Measurements from ENCODE around the gene MOB3B.

Gene MOB3B

DNA sequence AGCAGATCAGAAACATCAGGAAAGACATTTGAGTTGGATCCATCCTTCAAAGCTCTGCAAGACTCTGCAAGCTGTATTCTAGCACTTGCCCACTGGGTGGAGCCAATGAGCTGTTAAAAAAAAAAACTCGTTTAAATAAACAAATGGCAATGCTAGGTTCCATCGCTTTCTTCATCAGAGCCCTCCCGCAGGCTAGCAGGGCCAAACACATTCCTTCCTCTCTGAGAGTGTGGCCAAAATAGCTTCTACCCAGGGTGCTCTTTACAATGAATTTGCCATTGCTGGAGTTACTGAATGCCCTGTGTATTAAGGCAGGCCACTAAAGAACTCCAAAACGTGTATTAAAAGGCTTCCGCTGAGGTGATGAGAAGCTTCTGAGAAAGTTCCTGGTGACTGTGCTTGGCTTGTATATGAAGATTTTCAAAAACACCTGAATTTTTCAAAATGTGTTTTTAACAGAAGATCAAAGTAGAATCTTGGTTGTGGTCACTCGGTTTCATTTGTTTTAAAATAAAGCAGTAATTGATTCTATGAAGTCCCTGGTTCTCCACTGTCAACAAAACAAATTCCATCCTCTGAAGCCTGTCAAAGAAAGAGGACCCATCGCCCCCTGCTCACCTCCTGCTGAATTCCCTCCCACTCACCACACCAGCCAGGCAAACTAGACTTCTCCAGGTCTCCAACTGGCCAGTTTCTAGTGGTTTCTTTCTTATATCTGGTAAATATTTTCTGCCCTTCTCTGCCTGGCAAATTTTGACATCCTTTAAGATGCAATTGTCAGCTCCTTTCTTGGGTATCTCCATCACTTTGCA is 196.2 kb downstream of the MOB3B start:
- DNase-seq = peak; percentile 72

DNA sequence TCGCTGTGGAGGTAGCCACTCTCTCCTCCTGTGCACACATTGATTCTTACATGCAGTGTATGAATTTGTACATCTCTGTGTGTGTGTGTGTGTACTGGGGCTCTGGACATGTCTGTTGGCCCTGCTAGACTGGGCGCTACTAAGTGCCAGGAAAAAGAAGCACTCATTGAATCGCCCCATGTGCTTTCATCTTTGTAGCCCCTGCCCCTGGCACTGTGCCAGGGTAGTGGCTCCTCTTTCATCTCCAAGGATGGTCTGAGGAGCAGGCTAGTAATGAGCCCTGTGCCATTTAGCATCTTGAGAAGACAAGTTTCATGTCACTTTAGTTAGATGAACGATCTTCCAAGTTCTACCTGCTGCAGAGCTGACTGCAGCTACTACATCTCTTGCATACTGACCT is 198.2 kb downstream of the MOB3B start:
- no peak for DNase-seq

DNA sequence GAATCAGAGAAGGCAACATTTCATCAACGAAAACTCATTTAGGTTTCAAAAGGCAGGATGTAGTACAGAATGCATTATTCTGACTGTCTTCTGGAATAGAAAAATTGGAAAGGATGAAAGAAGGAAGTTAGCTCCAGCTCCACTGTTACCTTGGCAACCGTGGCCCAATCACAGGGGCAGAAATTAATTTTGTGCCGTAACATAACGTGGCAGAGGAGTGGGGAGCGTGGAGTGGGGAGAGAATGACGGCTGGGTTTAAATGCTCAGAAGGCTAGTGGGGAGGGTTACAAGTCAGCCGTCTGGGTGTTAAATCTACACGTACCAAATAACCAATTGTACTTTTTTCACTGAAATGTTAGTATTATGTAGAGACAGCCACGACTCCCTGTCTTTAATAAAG is 200.3 kb downstream of the MOB3B start:
- DNase-seq = no peak

DNA sequence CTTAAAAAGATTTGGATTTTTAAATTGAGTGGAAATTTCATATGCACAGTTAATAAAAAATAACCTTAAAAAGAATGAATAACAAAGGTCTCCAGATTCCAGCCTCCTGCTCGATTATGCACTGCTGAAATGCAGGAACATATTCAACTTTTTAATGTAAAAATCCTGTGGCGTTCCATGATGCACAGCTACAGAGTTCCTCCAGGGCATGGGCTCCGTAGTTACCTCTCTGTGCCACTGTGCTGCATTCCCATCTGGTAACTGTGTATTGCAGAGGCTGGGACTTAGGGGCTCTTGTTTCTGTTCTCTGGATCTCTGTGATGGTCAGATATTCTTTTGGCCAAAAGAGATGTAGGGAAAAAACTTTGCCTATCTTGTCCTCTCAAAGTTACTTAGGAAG is 201.1 kb downstream of the MOB3B start:
- DNase-seq = no peak

DNA sequence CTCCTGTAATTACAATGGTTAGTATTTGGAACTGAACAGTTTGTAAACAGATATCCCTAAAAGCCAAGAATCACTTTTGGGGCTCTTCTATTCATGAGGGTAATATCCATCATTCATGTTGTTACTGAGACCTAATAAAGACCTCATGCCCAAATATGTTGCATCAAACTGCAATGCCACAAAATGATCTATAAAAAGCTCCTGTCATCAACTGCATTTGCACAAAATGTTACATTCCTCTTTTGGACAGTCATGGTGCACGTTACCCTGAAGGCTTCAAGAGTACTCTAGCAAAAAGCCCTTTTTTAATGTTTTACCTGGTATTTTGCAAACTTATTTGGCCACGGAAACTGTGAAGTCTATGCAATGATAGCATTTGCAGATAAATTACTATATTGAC is 218.4 kb downstream of the MOB3B start:
- no peak for DNase-seq

DNA sequence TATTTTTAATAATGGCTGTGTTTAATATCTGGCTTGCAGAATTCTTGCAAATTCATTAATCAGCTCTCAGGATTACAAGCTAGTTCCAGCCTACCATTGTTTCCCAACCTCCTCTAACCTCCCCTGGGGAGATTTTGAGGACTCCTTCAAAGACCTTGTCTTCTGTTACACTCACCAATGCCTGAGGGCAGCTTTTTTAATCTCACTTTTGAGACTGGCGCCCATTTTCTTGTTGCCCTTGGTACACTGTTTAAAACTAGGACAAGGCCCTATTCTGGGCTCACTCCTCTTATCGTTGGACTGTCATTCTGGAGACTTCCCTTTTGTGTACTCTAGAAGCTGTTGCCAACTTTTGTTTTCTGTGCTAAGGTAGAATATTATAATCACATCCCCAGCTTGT is 219.0 kb downstream of the MOB3B start:
- no peak for DNase-seq

DNA sequence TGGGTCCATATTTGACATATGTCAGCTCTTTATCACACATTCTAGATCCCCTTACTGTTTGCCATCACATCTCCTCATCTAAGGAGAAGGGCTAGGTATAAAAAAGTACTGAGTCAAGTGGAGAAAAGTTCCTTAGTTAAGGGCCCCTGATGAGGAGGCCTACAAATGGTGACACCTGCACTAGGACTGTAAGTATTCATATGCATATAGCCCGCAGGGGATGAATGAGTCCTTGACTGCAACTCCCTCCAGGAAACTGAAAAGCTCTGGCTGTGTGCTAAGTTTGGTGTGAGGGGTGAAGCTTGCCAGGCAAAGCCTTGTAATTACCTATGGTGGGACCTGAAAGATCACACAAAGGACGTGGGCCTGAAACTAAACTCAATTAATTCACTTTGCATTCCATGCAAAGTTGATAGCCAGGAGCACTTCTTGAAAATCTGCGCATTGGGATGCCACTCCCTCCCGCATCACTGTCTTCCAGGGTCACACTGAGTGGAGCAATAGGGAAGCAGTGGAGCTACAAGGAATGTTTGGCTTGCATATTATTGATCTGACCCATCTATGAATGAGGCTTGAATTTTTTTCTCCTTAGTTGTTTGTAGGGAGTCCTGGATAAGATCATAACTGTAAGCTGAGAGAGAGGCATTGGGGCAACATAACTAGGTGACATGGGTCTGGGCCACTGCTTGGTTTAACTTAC is 220.8 kb downstream of the MOB3B start:
- DNase-seq = no peak

DNA sequence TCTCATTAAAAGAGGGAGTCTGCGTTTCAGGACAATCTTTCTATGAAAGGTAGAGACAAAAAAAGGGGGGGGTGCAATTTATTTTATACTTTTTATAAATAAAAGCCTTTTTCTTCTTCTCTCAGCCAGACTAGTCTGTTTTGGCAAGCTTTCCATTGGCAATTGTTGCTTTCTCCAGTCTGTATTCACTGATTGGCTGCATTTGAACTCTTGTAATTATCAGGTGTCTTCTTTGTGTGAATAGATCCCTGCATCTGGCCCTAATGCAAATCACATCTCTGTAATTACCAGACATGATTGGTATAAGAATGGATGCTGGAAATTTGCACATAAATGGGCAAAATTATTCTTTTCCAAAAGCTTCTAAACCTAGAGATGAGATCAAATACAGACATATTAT is 225.1 kb downstream of the MOB3B start:
- no peak for DNase-seq

DNA sequence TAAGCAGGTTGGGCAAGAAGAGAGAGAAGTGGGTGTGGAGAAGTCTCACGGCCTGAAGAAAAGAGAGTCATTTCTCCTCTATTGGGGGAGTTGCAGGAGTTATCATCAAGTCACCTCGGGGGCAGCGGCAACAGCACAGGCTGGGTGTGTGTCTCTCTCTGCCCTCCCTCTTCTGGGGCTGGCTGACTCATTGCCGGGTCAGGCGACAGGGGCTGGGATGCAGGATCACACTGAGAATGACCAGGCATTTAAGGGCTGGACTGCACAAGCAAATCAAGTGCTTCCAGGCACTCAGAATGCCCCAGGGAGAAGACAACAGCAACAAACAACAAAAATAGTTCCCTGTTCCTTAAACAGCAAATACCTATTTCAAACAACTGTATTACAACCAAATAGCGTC is 226.4 kb downstream of the MOB3B start:
- DNase-seq = no peak

DNA sequence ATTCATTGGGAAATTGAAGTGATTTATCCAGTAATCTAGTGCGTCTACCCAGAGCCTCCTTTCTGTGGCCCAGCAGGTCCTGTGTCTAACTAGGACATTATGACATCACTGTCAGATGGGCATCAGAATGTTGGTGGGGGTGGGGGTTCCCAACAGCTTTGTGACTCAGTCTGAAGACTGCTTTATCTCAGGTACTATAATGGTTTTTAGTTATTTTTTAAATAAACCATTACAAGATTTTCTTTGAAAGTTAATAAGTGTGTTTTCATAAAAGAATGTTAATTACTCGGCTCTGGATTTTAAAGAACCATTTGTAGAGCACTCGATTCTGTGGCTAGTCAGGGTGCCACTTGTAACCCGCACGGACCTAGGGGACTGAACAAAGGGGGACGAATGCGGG is 232.6 kb downstream of the MOB3B start, which contains the start of gene EQTN:
Gene EQTN, minus strand, starts transcription at position 101 of the 400 bp plus-strand sequence. Its CDS starts 95 bp downstream, at position 6.
- no peak for DNase-seq

DNA sequence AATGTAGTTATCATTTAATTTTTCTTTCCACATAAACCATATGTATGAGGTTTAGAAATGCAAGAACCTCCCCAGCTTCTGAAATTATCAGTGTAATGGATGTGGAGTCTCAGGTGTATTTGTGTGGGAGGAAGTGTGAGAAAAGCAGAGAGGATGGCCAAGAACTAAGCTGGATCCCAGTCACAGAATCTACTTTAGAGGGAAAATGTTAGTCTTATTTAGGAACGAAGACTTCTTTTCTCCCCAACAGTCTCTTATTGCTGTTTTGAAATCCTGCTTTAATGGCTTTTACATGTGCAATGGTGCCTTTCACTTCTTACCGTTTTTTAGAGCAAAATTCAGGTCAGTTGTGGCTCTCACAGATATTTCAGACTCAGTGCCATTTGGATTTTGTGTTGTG is 235.6 kb downstream of the MOB3B start:
- no peak for DNase-seq

DNA sequence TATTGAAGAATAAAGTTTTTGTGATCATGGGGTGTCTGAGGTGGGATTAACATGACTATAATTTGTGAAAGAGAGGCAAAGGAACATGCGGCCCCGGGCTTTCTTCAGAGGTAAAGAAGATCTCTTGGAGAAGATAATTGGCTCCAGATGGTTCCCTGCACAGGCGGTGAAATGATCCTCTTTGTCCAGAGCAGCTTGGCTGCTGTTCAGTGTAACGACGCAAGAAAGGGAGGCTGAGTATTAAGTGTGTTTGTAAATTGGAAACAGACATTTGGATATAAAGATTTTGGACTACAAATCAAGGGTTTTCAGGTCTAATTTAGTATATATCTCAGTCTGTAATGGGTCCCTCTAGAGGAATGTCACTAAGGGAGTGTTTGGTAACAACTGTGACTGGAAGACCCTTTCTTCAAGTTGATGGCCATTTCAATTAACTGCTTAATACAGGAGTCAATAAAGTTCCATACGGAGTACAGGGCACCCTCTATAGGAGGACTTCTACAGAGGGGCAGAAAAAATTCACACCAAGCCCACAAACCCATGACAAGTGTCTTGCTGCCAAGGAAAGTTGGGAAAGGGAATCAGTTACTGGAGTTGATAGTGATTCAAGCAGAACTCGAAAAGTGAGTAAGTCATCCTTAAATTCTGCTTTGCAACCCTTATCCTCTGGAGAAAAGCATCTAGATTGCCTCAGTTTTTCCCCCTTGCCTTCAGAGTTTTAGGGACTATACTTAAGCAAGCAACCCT is 236.8 kb downstream of the MOB3B start:
- peak; percentile 65 for DNase-seq

DNA sequence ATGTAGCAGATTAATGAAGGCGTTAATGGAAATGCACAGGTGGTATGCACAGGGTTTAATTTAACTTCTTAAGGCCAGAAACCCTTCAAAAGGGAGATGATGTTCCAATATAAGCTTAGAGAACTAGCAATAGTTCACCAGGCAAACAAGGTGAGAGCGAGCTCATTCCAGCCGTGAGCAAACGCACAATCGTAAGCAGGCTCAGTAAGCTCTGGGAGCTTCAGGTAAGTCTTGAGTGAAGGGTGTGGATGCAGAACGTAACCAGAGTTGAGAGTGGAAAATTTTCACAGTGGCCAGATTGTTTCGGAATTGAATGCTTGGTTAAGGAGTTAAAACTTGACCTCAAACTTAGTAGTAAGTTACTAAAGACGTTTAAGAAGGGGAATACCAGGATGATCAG is 238.3 kb downstream of the MOB3B start:
- no peak for DNase-seq

DNA sequence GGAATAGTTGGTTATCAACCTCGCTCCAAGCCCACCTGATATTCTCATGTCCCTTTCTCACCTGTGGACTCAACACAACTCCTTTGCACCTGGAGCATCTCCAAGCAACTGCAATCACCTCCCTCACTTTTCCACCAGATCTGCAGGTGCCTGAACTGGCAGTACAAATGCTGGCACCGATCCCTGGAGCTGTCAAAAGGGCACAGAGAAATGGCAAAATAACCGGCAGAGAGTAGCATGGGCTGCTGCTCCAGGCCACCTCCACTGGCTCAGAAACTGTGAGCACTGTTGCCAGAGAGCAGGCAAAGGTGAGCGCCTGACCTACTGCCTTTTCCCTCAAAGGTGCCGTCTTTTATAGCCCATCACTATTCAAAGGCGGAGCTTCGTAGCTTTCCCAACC is 247.3 kb downstream of the MOB3B start:
- no peak for DNase-seq

DNA sequence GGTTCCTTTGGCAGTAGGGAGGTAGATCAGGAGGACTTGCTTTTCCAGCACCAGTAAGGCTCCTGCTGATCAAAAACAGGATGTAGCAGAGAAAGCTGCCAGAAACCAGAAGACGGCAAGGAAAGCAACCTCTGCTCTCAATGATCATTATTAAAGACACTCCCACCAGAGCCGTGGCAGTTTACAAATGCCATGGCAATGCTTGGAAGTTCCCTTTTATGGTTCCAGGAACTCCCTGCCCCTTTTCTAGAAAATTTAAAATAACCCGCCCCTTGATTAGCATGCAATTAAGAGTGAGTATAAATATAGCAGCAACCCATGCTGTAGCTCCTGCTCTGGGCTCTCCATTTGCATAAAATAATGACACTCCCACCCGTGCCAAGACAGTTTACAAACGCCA is 248.8 kb downstream of the MOB3B start:
- no peak for DNase-seq

DNA sequence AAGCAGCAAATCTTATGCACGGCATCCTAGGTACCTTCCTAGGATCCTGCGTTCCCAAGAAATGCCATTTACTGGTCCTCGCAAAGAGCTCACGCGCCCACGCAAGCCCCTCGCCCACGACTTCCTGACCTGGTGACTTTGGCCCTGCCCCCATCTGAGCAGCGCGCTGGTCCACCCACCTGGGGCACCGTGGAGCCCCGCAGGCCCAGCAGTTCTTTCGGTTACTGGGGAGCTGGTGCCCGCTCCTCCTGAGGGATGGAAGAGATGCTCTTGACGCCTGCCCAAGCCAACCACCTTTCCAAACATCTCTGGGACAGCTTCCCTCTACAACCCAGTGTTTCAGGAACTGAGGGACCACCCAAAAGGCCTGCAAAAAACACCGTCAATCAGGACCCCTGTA is 249.4 kb downstream of the MOB3B start:
- DNase-seq = no peak

DNA sequence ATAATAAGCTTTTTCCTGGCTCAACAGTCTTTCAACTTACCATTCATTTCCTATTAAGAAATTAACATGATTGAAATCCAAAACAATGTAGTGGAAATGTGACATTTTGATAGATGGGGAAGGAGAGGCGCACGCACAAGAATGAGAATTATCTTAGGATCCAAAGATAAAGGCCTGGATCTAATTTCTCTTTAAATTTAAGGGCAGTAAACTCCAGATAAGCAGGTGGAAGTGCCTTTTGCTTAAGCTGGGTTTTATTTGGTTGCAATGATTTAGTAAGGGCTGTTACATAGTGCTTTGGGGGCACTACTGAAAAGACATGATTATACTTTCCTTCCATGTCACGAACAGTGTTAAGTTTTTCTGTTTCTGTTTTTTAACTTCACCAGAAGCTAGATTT is 250.0 kb downstream of the MOB3B start:
- no peak for DNase-seq

DNA sequence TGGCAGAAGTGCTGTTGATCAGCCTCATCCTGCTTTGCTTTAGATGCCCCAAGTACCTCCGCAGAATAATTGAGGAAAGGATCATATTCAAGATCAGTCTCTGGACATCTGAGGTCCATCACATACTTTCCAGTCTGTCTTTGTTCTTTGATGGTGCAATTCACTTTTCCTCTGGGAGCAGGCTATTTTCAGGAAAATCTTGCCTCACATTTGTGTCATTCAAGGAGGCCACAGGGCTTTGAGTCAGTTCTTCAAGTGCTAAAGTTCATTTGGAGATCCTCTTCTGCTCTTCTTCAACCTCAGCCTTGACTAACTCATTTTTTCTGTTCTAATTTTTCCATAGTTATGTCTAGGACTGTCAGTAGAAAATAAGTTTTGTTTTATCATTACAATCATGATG is 251.2 kb downstream of the MOB3B start:
- DNase-seq = no peak

DNA sequence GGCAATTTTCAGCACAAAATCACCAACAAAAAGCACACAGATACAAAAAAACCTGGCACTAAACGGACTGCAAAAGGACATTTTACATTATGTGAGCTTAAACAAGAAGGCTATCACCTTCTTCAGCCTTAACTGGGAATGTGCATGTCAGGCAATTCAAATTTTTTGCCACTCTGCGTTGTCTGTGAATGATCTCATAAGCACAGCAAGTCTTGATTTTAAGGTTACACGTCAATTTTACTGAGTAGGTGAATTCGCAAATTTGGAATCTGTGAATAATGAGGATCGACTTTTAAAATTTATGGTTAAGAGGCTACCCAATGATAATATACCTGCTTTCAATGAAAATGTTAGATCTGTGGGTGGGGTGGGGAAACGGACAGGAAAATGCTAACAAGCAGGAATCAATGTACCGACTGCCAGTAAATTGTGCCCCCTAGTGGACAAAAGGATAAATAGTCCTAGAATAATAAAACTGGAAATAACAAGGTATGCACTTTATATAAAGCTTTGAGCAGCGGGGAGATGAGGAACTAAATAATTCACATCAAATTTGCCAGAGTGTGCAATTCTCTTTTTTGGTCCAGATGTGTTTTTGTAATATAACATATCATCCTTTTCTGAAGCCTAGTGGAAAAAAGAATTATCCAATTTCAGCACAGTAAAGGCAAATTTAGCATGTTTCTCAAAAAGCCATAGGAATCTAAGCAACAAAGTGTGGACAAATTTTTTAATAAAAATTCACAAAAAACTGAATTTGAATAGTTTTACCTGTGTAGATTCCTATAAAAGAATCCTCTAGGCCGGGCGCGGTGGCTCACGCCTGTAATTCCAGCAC is 253.2 kb downstream of the MOB3B start:
- peak; percentile 52 for DNase-seq
